ENCODE measurements around the gene CNKSR3. TPM values are rescaled to one million over a fixed set of nuclear protein-coding genes. Genes with fewer than 3 reads are reported as not detected.

Gene CNKSR3
- total RNA-seq, 1 experiment from 2014 or later, result 5.6 TPM

GRCh38 chr6:154356690-154357089 lies 153.8 kb downstream of the CNKSR3 start, which contains the start of gene IPCEF1:
TSS of gene IPCEF1 (minus strand) at chr6:154356803. CDS start at chr6:154265947, 90,856 bp downstream.
- Histone ChIP-seq H4K8ac (replicated peaks; ENCODE audit: insufficient read length, low read depth, low read length) (no peak within 1 kb of the TSS), H3K56ac (ENCODE audit: insufficient read length, low read depth, low read length) (no peak within 1 kb of the TSS), H3K27ac (ENCODE audit: insufficient read length, low read depth, low read length) (no peak within 1 kb of the TSS), H3K23me2 (ENCODE audit: insufficient read length, low read depth, low read length, poor library complexity, severe bottlenecking) (no peaks in the 10 kb centered on the region), H3K14ac (ENCODE audit: insufficient read depth, low read length) (no peak within 1 kb of the TSS), H3K79me2 (ENCODE audit: insufficient read depth, low read length) (no peaks in the 10 kb centered on the region), H4K91ac (ENCODE audit: insufficient read length, low read depth, low read length) (no peak within 1 kb of the TSS), H2BK5ac (ENCODE audit: insufficient read length, low read length) (no peak within 1 kb of the TSS), H3K23ac (ENCODE audit: insufficient read length, low read depth, low read length) (no peak within 1 kb of the TSS), H3K27me3 (ENCODE audit: insufficient read depth, low read length) (no peaks in the 10 kb centered on the region), H2BK20ac (ENCODE audit: low read depth, low read length, poor library complexity, severe bottlenecking) (no peak within 1 kb of the TSS), H4K5ac (ENCODE audit: insufficient read length, low read depth, low read length) (no peak within 1 kb of the TSS), H3K4me1 (ENCODE audit: insufficient read depth, low read length) (no peaks in the 10 kb centered on the region), H3K79me1 (ENCODE audit: insufficient read depth, low read depth, low read length, poor library complexity, severe bottlenecking) (no peaks in the 10 kb centered on the region), H3K9me3 (ENCODE audit: control insufficient read depth, low read depth, low read length) (no peaks in the 10 kb centered on the region), H3K4ac (ENCODE audit: low read depth, low read length) (no peak within 1 kb of the TSS), H2BK120ac (ENCODE audit: low read depth, low read length, poor library complexity, severe bottlenecking) (no peak within 1 kb of the TSS), H4K20me1 (ENCODE audit: control insufficient read depth, insufficient read depth, insufficient read length) (no peaks in the 10 kb centered on the region), H2AK5ac (ENCODE audit: insufficient read length, low read length) (no peak within 1 kb of the TSS), H3T11ph (ENCODE audit: low read length) (no peak within 1 kb of the TSS), H2BK12ac (ENCODE audit: insufficient read length, low read depth, low read length) (no peak within 1 kb of the TSS), H3K9ac (ENCODE audit: extremely low read depth, insufficient read length, low read length) (no peak within 1 kb of the TSS), H2BK15ac (ENCODE audit: low read depth, low read length) (no peak within 1 kb of the TSS), H3K18ac (ENCODE audit: insufficient read length, low read depth, low read length) (no peak within 1 kb of the TSS), H3K4me2 (ENCODE audit: insufficient read depth, insufficient read length, low read length) (no peak within 1 kb of the TSS), H2AFZ (ENCODE audit: low read length) (no peak within 1 kb of the TSS)
- WGBS (ENCODE audit: extremely low coverage, insufficient read length, low lambda C conversion rate), result no CpG with 5 or more reads among the region's 3 CpGs
- Mint-ChIP-seq H3K4me3 (no peak within 1 kb of the TSS), H3K36me3 (ENCODE audit: insufficient read depth in 1 of 3, low read depth in 3 of 3) (no peaks in the 10 kb centered on the region; a peak in 1 of 7 replicates), H3K9me3 (no peaks in the 10 kb centered on the region; a peak in 1 of 5 replicates), H3K27ac (peak within 1 kb of the TSS in 1 of 3 experiments; percentile 79; a peak in 2 of 7 replicates), H3K27me3 (ENCODE audit: low read depth) (no peaks in the 10 kb centered on the region), H3K4me1 (no peaks in the 10 kb centered on the region)
- no peak for DNase-seq
- TF ChIP-seq, protein P1, sequence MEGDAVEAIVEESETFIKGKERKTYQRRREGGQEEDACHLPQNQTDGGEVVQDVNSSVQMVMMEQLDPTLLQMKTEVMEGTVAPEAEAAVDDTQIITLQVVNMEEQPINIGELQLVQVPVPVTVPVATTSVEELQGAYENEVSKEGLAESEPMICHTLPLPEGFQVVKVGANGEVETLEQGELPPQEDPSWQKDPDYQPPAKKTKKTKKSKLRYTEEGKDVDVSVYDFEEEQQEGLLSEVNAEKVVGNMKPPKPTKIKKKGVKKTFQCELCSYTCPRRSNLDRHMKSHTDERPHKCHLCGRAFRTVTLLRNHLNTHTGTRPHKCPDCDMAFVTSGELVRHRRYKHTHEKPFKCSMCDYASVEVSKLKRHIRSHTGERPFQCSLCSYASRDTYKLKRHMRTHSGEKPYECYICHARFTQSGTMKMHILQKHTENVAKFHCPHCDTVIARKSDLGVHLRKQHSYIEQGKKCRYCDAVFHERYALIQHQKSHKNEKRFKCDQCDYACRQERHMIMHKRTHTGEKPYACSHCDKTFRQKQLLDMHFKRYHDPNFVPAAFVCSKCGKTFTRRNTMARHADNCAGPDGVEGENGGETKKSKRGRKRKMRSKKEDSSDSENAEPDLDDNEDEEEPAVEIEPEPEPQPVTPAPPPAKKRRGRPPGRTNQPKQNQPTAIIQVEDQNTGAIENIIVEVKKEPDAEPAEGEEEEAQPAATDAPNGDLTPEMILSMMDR (conservative IDR thresholded peaks at IDR 0.05), result no peak

Measured in H9 (cell line).